Endothelial cell of umbilical vein (primary cell): Measurements from ENCODE around the gene TMEM225B. TPM values are rescaled to one million over a fixed set of nuclear protein-coding genes. Genes with fewer than 3 reads are reported as not detected.

Source experiments
- BruUV-seq: library from RNA; stranded (reverse); fragments of 400-500 nt; replicated peaks from 2 replicates; lab custom pipeline; 2021; lab: Mats Ljungman, UMichigan
- CTCF ChIA-PET: fragments of 300-600, 350-600 bp; sonication (Branson Sonifier 250); formaldehyde crosslinking; loops from one replicate; lab custom pipeline; 2021; ENCODE audit warnings: antibody characterized with exemption, inconsistent platforms; lab: Charles Lee
- POLR2A ChIA-PET: fragments of 300-600, 350-600 bp; sonication (Branson Sonifier 250); formaldehyde crosslinking; loops from one replicate; lab custom pipeline; 2021; ENCODE audit warnings: antibody characterized with exemption, inconsistent platforms; lab: Charles Lee
- DNase-seq: peaks from one replicate; pipeline ENCODE4 v3.0.0-alpha.2; 2011; ENCODE audit warnings: low read depth, low spot score
- FAIRE-seq: peaks from 2 replicates; lab custom pipeline; 2011; peaks lifted over from hg19 to GRCh38; lab: Jason Lieb, UNC
- H2AFZ ChIP-seq: 2 replicates; pipeline ENCODE4 v1.6.0; 2012; ENCODE audit warnings: low read depth, low read length, control low read depth, inconsistent platforms
- H3K27ac ChIP-seq: 2 replicates; pipeline ENCODE4 v1.5.1; 2011; ENCODE audit warnings: low read depth, mild to moderate bottlenecking, control low read depth, low read length, moderate library complexity; ENCODE audit not compliant: insufficient read depth
- H3K27me3 ChIP-seq, 2 experiments: 2 replicates each; pipeline versions ENCODE4 v1.6.0 to v1.6.1; 2011; ENCODE audit warnings: low read length in 2 of 2, mixed read lengths in 1 of 2; ENCODE audit not compliant: control insufficient read depth in 2 of 2, insufficient read depth in 2 of 2
- H3K36me3 ChIP-seq, 2 experiments: 2 replicates in 1 of 2; 3 replicates in 1 of 2; pipeline ENCODE4 v1.5.1; 2011; ENCODE audit warnings: low read length in 2 of 2, mild to moderate bottlenecking in 1 of 2, moderate library complexity in 1 of 2; ENCODE audit not compliant: control insufficient read depth in 2 of 2, insufficient read depth in 2 of 2; ENCODE audit errors: extremely low read depth in 1 of 2
- H3K4me1 ChIP-seq: 3 replicates; pipeline ENCODE4 v1.5.1; 2011; ENCODE audit warnings: mild to moderate bottlenecking, low read length; ENCODE audit not compliant: control insufficient read depth, insufficient read depth; ENCODE audit errors: extremely low read depth
- H3K4me2 ChIP-seq: 2 replicates; pipeline ENCODE4 v1.6.1; 2011; ENCODE audit warnings: low read length, control low read depth, mixed read lengths; ENCODE audit not compliant: insufficient read depth
- H3K4me3 ChIP-seq, 3 experiments: fragments of 200-600 bp in 1 of 3; sonication (generic), shearing (Covaris generic) in 1 of 3; replicated peaks in 1 of 3; 2 replicates each; pipeline ENCODE4 v1.5.1; 2011 to 2016; ENCODE audit warnings: control low read depth in 3 of 3, low read length in 3 of 3, mild to moderate bottlenecking in 2 of 3, inconsistent platforms in 1 of 3, low read depth in 1 of 3, moderate library complexity in 1 of 3; ENCODE audit not compliant: insufficient read depth in 1 of 3
- H3K79me2 ChIP-seq: 2 replicates; pipeline ENCODE4 v1.6.0; 2012; ENCODE audit warnings: low read length, inconsistent platforms; ENCODE audit not compliant: control insufficient read depth, insufficient read depth
- H3K9ac ChIP-seq: replicated peaks from 2 replicates; pipeline ENCODE3; 2011; ENCODE audit warnings: low read length, control low read depth; ENCODE audit not compliant: insufficient read depth; ENCODE audit errors: extremely low read depth
- H3K9me1 ChIP-seq: replicated peaks from 3 replicates; pipeline ENCODE4 v1.6.0; 2011; ENCODE audit warnings: mild to moderate bottlenecking, low read length; ENCODE audit not compliant: control insufficient read depth, insufficient read depth; ENCODE audit errors: extremely low read depth
- H3K9me3 ChIP-seq: replicated peaks from 2 replicates; pipeline ENCODE4 v1.5.1; 2012; ENCODE audit warnings: low read length, inconsistent platforms; ENCODE audit not compliant: control insufficient read depth, insufficient read depth
- H4K20me1 ChIP-seq: replicated peaks from 2 replicates; pipeline ENCODE3; 2011; ENCODE audit warnings: mild to moderate bottlenecking, low read length; ENCODE audit not compliant: control insufficient read depth, insufficient read depth; ENCODE audit errors: extremely low read depth
- EZH2 ChIP-seq: IDR thresholded peaks from 2 replicates; pipeline ENCODE4 v1.6.1; 2012; ENCODE audit warnings: borderline replicate concordance, low read depth, mild to moderate bottlenecking, moderate library complexity, low read length, inconsistent platforms; ENCODE audit not compliant: severe bottlenecking
- FOS ChIP-seq: IDR thresholded peaks from 2 replicates; pipeline ENCODE4 v1.6.1; 2011; ENCODE audit warnings: mild to moderate bottlenecking, low read length, moderate library complexity, borderline replicate concordance; ENCODE audit not compliant: insufficient read depth
- GATA2 ChIP-seq: IDR thresholded peaks from 2 replicates; pipeline ENCODE4 v1.7.0; 2011; ENCODE audit warnings: low read depth, mild to moderate bottlenecking, moderate library complexity, mixed read lengths, low read length; ENCODE audit not compliant: insufficient read length, insufficient read depth
- JUN ChIP-seq: IDR thresholded peaks from 2 replicates; pipeline ENCODE4 v1.6.1; 2011; ENCODE audit warnings: borderline replicate concordance, low read depth; ENCODE audit not compliant: insufficient read length, insufficient read depth
- MAX ChIP-seq: IDR thresholded peaks from 2 replicates; pipeline ENCODE4 v1.6.1; 2011; ENCODE audit not compliant: insufficient read depth, insufficient read length
- MYC ChIP-seq: IDR thresholded peaks from one replicate; pipeline ENCODE4 v1.6.1; 2011; ENCODE audit warnings: mild to moderate bottlenecking, low read depth, low read length
- POLR2A ChIP-seq: IDR thresholded peaks from 2 replicates; pipeline ENCODE4 v1.6.1; 2012; ENCODE audit warnings: low read depth, mild to moderate bottlenecking, control low read depth, low read length
- POLR2AphosphoS5 ChIP-seq: IDR thresholded peaks from 2 replicates; pipeline ENCODE4 v1.6.1; 2012; ENCODE audit warnings: low read depth, mild to moderate bottlenecking, control low read depth, low read length, moderate library complexity; ENCODE audit not compliant: insufficient read depth
- dilution Hi-C: fragments of 300-500 bp; cut with MboI; formaldehyde crosslinking; loops from one replicate; pipeline ENCODE4 v1.15.0; 2019; ENCODE audit warnings: low sequenced_read_pairs; ENCODE audit not compliant: extremely low pct_ligation_motif_present
- intact Hi-C: fragments of 100-400 bp; cut with micrococcal nuclease; formaldehyde crosslinking; loops from one replicate; pipeline ENCODE4 v1.10.0; 2022
- polyA plus RNA-seq, 4 experiments: library from polyadenylated mRNA; depleted of rRNA in 3 of 4; stranded (reverse) in 3 of 4; unstranded in 1 of 4; fragments of >200 nt; gene quantifications; 2 replicates each; pipeline versions ENCODE4 v1.2.1 to v1.2.3, GENCODE V29; 2011 to 2012; ENCODE audit warnings: missing spikeins in 1 of 4
- total RNA-seq: library from RNA; stranded (reverse); gene quantifications from 2 replicates; pipeline ENCODE4 v1.2.3, GENCODE V29; 2021
- TF ChIP-seq, protein P1 (sequence below), 2 donors: IDR thresholded peaks; 1 replicate in 1 of 2; 2 replicates in 1 of 2; pipeline ENCODE4 v1.5.1; 2011; ENCODE audit warnings: low read length in 2 of 2, mild to moderate bottlenecking in 2 of 2, moderate library complexity in 2 of 2, control low read depth in 1 of 2, inconsistent platforms in 1 of 2, low read depth in 1 of 2; ENCODE audit not compliant: insufficient read depth in 1 of 2; ENCODE audit errors: extremely low read depth in 1 of 2

TMEM225B gene
- total and polyA plus RNA-seq, 2 donors (not counting 3 experiments of a cell fraction or from before 2014, with no cell fraction given), result 0.29 TPM; not detected in 1

DNA sequence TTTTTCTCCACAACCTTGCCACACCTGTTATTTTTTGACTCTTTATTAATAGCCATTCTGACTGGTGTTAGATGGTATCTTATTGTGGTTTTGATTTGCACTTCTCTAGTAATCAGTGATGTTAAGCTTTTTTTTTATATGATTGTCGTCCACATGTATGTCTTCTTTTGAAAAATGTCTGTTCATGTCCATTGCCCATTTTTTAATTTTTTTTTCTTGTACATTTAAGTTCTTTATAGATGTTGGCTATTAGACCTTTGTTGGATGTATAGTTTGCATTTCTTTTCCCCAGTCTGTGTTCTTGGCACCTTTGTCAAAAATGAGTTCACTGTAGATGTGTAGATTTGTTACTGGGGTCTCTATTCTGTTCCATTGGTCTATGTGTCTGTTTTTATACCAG, 47.5 kb downstream of the TMEM225B start:
- dilution Hi-C loops, result no loop called here
- intact Hi-C loops, result no loop called here

More for the DNA sequence above, 47.5 kb downstream of the TMEM225B start:
- Histone ChIP-seq H3K27me3 (no peaks in the 10 kb centered on the region), H3K27ac (no peak overlapping the region), H3K9me3 (no peaks in the 10 kb centered on the region), H3K79me2 (no peaks in the 10 kb centered on the region), H3K9me1 (no peaks in the 10 kb centered on the region), H3K4me3 (no peak overlapping the region), H4K20me1 (no peaks in the 10 kb centered on the region), H3K36me3 (no peaks in the 10 kb centered on the region), H3K4me2 (no peak overlapping the region), H3K9ac (no peak overlapping the region), H3K4me1 (no peaks in the 10 kb centered on the region), H2AFZ (no peak overlapping the region)
- TF ChIP-seq POLR2A (no peak), POLR2AphosphoS5 (no peak), FOS (no peak), JUN (no peak), EZH2 (no peak), GATA2 (no peak), MAX (no peak), MYC (no peak)
- TF ChIP-seq, protein P1, sequence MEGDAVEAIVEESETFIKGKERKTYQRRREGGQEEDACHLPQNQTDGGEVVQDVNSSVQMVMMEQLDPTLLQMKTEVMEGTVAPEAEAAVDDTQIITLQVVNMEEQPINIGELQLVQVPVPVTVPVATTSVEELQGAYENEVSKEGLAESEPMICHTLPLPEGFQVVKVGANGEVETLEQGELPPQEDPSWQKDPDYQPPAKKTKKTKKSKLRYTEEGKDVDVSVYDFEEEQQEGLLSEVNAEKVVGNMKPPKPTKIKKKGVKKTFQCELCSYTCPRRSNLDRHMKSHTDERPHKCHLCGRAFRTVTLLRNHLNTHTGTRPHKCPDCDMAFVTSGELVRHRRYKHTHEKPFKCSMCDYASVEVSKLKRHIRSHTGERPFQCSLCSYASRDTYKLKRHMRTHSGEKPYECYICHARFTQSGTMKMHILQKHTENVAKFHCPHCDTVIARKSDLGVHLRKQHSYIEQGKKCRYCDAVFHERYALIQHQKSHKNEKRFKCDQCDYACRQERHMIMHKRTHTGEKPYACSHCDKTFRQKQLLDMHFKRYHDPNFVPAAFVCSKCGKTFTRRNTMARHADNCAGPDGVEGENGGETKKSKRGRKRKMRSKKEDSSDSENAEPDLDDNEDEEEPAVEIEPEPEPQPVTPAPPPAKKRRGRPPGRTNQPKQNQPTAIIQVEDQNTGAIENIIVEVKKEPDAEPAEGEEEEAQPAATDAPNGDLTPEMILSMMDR (IDR thresholded peaks at IDR 0.05; ENCODE audit: extremely low read depth in 1 of 2, insufficient read depth in 1 of 2, low read depth in 1 of 2, low read length in 2 of 2), result no peak
- FAIRE-seq (no peak), DNase-seq (no peak)
- ChIA-PET CTCF (no interaction called here), POLR2A (no interaction called here)
- BruUV-seq, result no TSS peak
